H1 (cell line): Measurements from ENCODE around the gene TSPAN5. TPM values are rescaled to one million over a fixed set of nuclear protein-coding genes. Genes with fewer than 3 reads are reported as not detected.

ENCODE experiments used
- CTCF ChIA-PET: fragments of 300-600 bp; sonication (Branson Sonifier 250); formaldehyde crosslinking; loops from one replicate; lab custom pipeline; 2021; ENCODE audit not compliant: partially characterized antibody; lab: Charles Lee
- POLR2A ChIA-PET: fragments of 300-600 bp; sonication (Branson Sonifier 250); formaldehyde crosslinking; loops from one replicate; lab custom pipeline; 2021; ENCODE audit warnings: inconsistent platforms; ENCODE audit not compliant: partially characterized antibody; lab: Charles Lee
- DNase-seq, 2 experiments: peaks; one replicate each; pipeline versions ENCODE4 v3.0.0 to v3.0.0-alpha.2; 2010 to 2022; ENCODE audit warnings: low spot score in 2 of 2, low read depth in 1 of 2, mixed read lengths in 1 of 2
- FAIRE-seq: peaks from 2 replicates; lab custom pipeline; 2011; peaks lifted over from hg19 to GRCh38; lab: Jason Lieb, UNC
- H2AFZ ChIP-seq: 2 replicates; pipeline ENCODE4 v1.8.1; 2012; ENCODE audit warnings: low read length, inconsistent platforms
- H2AK5ac ChIP-seq: 2 replicates; pipeline ENCODE4 v1.6.1; 2013; ENCODE audit warnings: low read depth, low read length
- H2BK120ac ChIP-seq: replicated peaks from 2 replicates; pipeline ENCODE3; 2013; ENCODE audit warnings: low read depth, low read length, inconsistent platforms
- H2BK12ac ChIP-seq: 2 replicates; pipeline ENCODE4 v1.6.1; 2013; ENCODE audit warnings: low read depth, low read length
- H2BK15ac ChIP-seq: 2 replicates; pipeline ENCODE4 v1.6.1; 2013; ENCODE audit warnings: low read length
- H2BK20ac ChIP-seq: 2 replicates; pipeline ENCODE4 v1.6.1; 2013; ENCODE audit warnings: low read length
- H2BK5ac ChIP-seq: 2 replicates; pipeline ENCODE4 v1.6.1; 2013; ENCODE audit warnings: low read depth, low read length
- H3K14ac ChIP-seq: 2 replicates; pipeline ENCODE4 v1.6.1; 2013; ENCODE audit warnings: inconsistent platforms; ENCODE audit not compliant: insufficient read length
- H3K18ac ChIP-seq: 2 replicates; pipeline ENCODE4 v1.6.1; 2013; ENCODE audit warnings: low read length; ENCODE audit errors: extremely low read depth
- H3K23ac ChIP-seq: 2 replicates; pipeline ENCODE4 v1.6.1; 2013; ENCODE audit warnings: inconsistent platforms; ENCODE audit not compliant: insufficient read length
- H3K23me2 ChIP-seq: 2 replicates; pipeline ENCODE4 v1.6.1; 2013; ENCODE audit warnings: low read depth, low read length
- H3K27ac ChIP-seq: 2 replicates; pipeline ENCODE4 v1.6.1; 2011; ENCODE audit warnings: low read depth, low read length, inconsistent platforms
- H3K27me3 ChIP-seq, 4 experiments: replicated peaks in 1 of 4; 1 replicate in 1 of 4; 2 replicates in 3 of 4; pipeline versions ENCODE4 v1.6.1 to v1.8.1; 2011 to 2013; ENCODE audit warnings: low read length in 3 of 4, mild to moderate bottlenecking in 3 of 4, inconsistent platforms in 2 of 4, mixed read lengths in 2 of 4, moderate library complexity in 1 of 4; ENCODE audit not compliant: control insufficient read depth in 3 of 4, insufficient read depth in 3 of 4; ENCODE audit errors: extremely low read depth in 1 of 4
- H3K36me3 ChIP-seq, 4 experiments: 2 replicates each; pipeline versions ENCODE4 v1.6.1 to v1.8.1; 2011 to 2013; ENCODE audit warnings: mild to moderate bottlenecking in 4 of 4, low read length in 3 of 4, moderate library complexity in 2 of 4, control low read depth in 1 of 4, inconsistent platforms in 1 of 4; ENCODE audit not compliant: insufficient read depth in 4 of 4, control insufficient read depth in 2 of 4
- H3K4ac ChIP-seq: replicated peaks from 2 replicates; pipeline ENCODE3; 2013; ENCODE audit warnings: low read length, low read depth, mixed read lengths, inconsistent platforms; ENCODE audit not compliant: insufficient read length
- H3K4me1 ChIP-seq, 4 experiments: replicated peaks in 1 of 4; 1 replicate in 1 of 4; 2 replicates in 3 of 4; pipeline versions ENCODE4 v1.6.1 to v1.8.1; 2011 to 2013; ENCODE audit warnings: low read length in 3 of 4, inconsistent platforms in 2 of 4, mixed read lengths in 1 of 4; ENCODE audit not compliant: insufficient read depth in 4 of 4, control insufficient read depth in 3 of 4
- H3K4me2 ChIP-seq, 2 experiments: 2 replicates each; pipeline versions ENCODE4 v1.6.1 to v1.8.1; 2011 to 2013; ENCODE audit warnings: low read depth in 2 of 2, low read length in 2 of 2, control low read depth in 1 of 2, inconsistent platforms in 1 of 2, mild to moderate bottlenecking in 1 of 2; ENCODE audit not compliant: insufficient read depth in 1 of 2
- H3K4me3 ChIP-seq, 4 experiments: fragments of 200-600, 300-600 bp in 1 of 4; sonication (generic), shearing (Covaris generic), sonication (Bioruptor Twin) in 1 of 4; 2 replicates each; pipeline versions ENCODE4 v1.5.1 to v1.8.1; 2011 to 2016; ENCODE audit warnings: low read length in 4 of 4, low read depth in 3 of 4, control low read depth in 2 of 4, inconsistent platforms in 2 of 4, mild to moderate bottlenecking in 2 of 4, mixed read lengths in 1 of 4, moderate library complexity in 1 of 4; ENCODE audit not compliant: insufficient read depth in 2 of 4; ENCODE audit errors: extremely low read depth in 1 of 4
- H3K56ac ChIP-seq: replicated peaks from 2 replicates; pipeline ENCODE3; 2013; ENCODE audit warnings: low read depth, mild to moderate bottlenecking, mixed read lengths, low read length, inconsistent platforms; ENCODE audit not compliant: insufficient read length
- H3K79me1 ChIP-seq: 2 replicates; pipeline ENCODE4 v1.6.1; 2013; ENCODE audit warnings: low read depth, low read length, control low read depth
- H3K79me2 ChIP-seq, 2 experiments: 2 replicates each; pipeline versions ENCODE4 v1.6.1 to v1.8.1; 2012 to 2013; ENCODE audit warnings: low read length in 2 of 2, mild to moderate bottlenecking in 2 of 2, inconsistent platforms in 1 of 2; ENCODE audit not compliant: insufficient read depth in 2 of 2, control insufficient read depth in 1 of 2
- H3K9ac ChIP-seq, 4 experiments: replicated peaks in 1 of 4; 1 replicate in 1 of 4; 2 replicates in 3 of 4; pipeline versions ENCODE4 v1.6.1 to v1.8.1; 2011 to 2013; ENCODE audit warnings: low read depth in 3 of 4, low read length in 3 of 4, control low read depth in 2 of 4, mild to moderate bottlenecking in 2 of 4, moderate library complexity in 2 of 4, inconsistent platforms in 1 of 4; ENCODE audit errors: extremely low read depth in 1 of 4
- H3K9me3 ChIP-seq, 2 experiments: 2 replicates each; pipeline versions ENCODE4 v1.6.1 to v1.8.1; 2012 to 2013; ENCODE audit warnings: mild to moderate bottlenecking in 2 of 2, moderate library complexity in 2 of 2, control low read depth in 1 of 2, inconsistent platforms in 1 of 2, low read depth in 1 of 2, low read length in 1 of 2, mixed read lengths in 1 of 2; ENCODE audit not compliant: insufficient read depth in 2 of 2
- H4K20me1 ChIP-seq, 2 experiments: replicated peaks in 1 of 2; 2 replicates each; pipeline versions ENCODE3 to v1.8.1; 2011 to 2013; ENCODE audit warnings: inconsistent platforms in 2 of 2, low read length in 2 of 2, mild to moderate bottlenecking in 1 of 2; ENCODE audit not compliant: insufficient read depth in 2 of 2, control insufficient read depth in 1 of 2
- H4K5ac ChIP-seq: 2 replicates; pipeline ENCODE4 v1.6.1; 2013; ENCODE audit warnings: low read length, low read depth, mixed read lengths, inconsistent platforms; ENCODE audit not compliant: insufficient read length
- H4K8ac ChIP-seq: 2 replicates; pipeline ENCODE4 v1.8.0; 2013; ENCODE audit warnings: mild to moderate bottlenecking, moderate library complexity, low read length, inconsistent platforms; ENCODE audit not compliant: insufficient read depth; ENCODE audit errors: extremely low read depth
- H4K91ac ChIP-seq: replicated peaks from 2 replicates; pipeline ENCODE3; 2013; ENCODE audit warnings: low read length, mixed read lengths, inconsistent platforms; ENCODE audit not compliant: insufficient read length
- TEAD4 ChIP-seq: IDR thresholded peaks from 2 replicates; pipeline ENCODE4 v1.6.1; 2012; ENCODE audit warnings: low read depth, low read length, inconsistent platforms, mixed read lengths
- WGBS, 2 experiments: shearing (Covaris generic) in 1 of 2; methylation state at CpG; one replicate each; pipeline versions ENCODE4 v1.1.6 to v1.1.7; 2013 to 2015; ENCODE audit warnings: low lambda C conversion rate in 2 of 2, mixed read lengths in 2 of 2, inconsistent platforms in 1 of 2, low coverage in 1 of 2, missing lambda C conversion rate in 1 of 2; ENCODE audit not compliant: insufficient replicate concordance in 2 of 2, insufficient coverage in 1 of 2, insufficient read length in 1 of 2; ENCODE audit errors: extremely low coverage in 1 of 2, missing lambda C conversion rate in 1 of 2; 5-methylcytosine and 5-hydroxymethylcytosine counted together
- polyA plus RNA-seq, 7 experiments: library from polyadenylated mRNA; depleted of rRNA in 3 of 7; stranded (reverse) in 5 of 7; unstranded in 2 of 7; fragments of >200 nt in 5 of 7; fragments of 200-250 nt in 2 of 7; gene quantifications; 1 replicate in 5 of 7; 2 replicates in 1 of 7; 4 replicates in 1 of 7; pipeline versions ENCODE4 v1.2.1 to v1.2.3, GENCODE V29; 2011 to 2013; ENCODE audit warnings: missing spikeins in 2 of 7, mixed read lengths in 2 of 7
- total RNA-seq: library from RNA; stranded (reverse); fragmentation: NEBNext Ultra II Directional; extraction: Animal tissue kit (Norgen Biotek cat#: 25700); gene quantifications from 2 replicates; pipeline ENCODE4 v1.2.1, GENCODE V29; 2021

TSPAN5 gene
- total and polyA plus RNA-seq, 2 of the 8 experiments (the other 6 are each of a cell fraction or from before 2014, with no cell fraction given), result 17.6 to 21.2 TPM

- ChIA-PET POLR2A (interaction anchor here (0.6 kb wide), 1 partner anchor 472 kb away, joined by 3 read pairs; the partner anchor contains the start of gene METAP1), CTCF (interaction anchor here (0.6 to 1.7 kb wide), 4 partner anchors 16 to 174 kb away, joined by 3 to 4 read pairs (median 4); no protein-coding TSS in a partner anchor)
- Histone ChIP-seq H3K9ac (no peak overlapping the region), H2BK20ac (no peak overlapping the region), H3K79me2 (peaks cover 0 to 7% of the 10 kb centered on the region in 2 experiments; a peak in 2 of 4 replicates), H2AFZ (no peak overlapping the region), H3K23ac (no peak overlapping the region), H4K20me1 (no peaks in the 10 kb centered on the region), H3K79me1 (no peaks in the 10 kb centered on the region; the same call in 1 of the 2 replicates), H3K36me3 (no peaks in the 10 kb centered on the region), H3K9me3 (0 out of 4 replicates have a peak, but pooled peaks cover 0 to 3% of the 10 kb centered on the region in 2 experiments), H3K27me3 (no peaks in the 10 kb centered on the region), H2AK5ac (no peak overlapping the region), H3K14ac (no peak overlapping the region), H3K4me3 (no peak overlapping the region), H3K56ac (no peak overlapping the region), H2BK5ac (no peak overlapping the region), H3K18ac (no peak overlapping the region), H4K8ac (no peak overlapping the region), H3K27ac (no peak overlapping the region), H4K91ac (no peak overlapping the region), H3K4me1 (peaks cover 3 to 7% (median 5%) of the 10 kb centered on the region in 4 experiments; a peak in 4 of 7 replicates), H2BK12ac (no peak overlapping the region), H3K4me2 (no peak overlapping the region), H2BK120ac (no peak overlapping the region), H3K23me2 (no peaks in the 10 kb centered on the region), H3K4ac (no peak overlapping the region), H4K5ac (no peak overlapping the region), H2BK15ac (no peak overlapping the region)
- TF ChIP-seq TEAD4, result no peak
- DNase-seq (no peak), FAIRE-seq (no peak)
- WGBS, 2 experiments, result 73% methylated on average over 3 of the region's 3 CpGs; no CpG with 5 or more reads in 1 of the 2 experiments
Measured at GRCh38 chr4:98522636-98523395, 135.6 kb downstream of the TSPAN5 start.
